K562 (cell line): ENCODE results near the gene AAK1. TPM values are rescaled to one million over a fixed set of nuclear protein-coding genes. Genes with fewer than 3 reads are reported as not detected.

Source experiments
- ATF1 ChIP-seq, 2 experiments: fragments of 450-650 bp in 1 of 2; IDR thresholded peaks; 2 replicates each; pipeline ENCODE4 v1.6.1; 2016; ENCODE audit warnings: missing compliant biosample characterization in 1 of 2, missing genetic modification characterization in 1 of 2
- CREB1 ChIP-seq, 2 experiments: sonication (generic) in 1 of 2; formaldehyde crosslinking in 1 of 2; IDR thresholded peaks; 2 replicates each; pipeline versions ENCODE4 v1.6.1 to v1.8.0; 2012 to 2022; ENCODE audit warnings: inconsistent platforms in 1 of 2, mild to moderate bottlenecking in 1 of 2, missing genetic modification reagents in 1 of 2, moderate library complexity in 1 of 2
- DEAF1 ChIP-seq: fragments of 450-650 bp; formaldehyde crosslinking; IDR thresholded peaks from 2 replicates; pipeline ENCODE4 v1.4.0; 2020; ENCODE audit warnings: mild to moderate bottlenecking, moderate library complexity
- ELK3 ChIP-seq: fragments of 450-650 bp; formaldehyde crosslinking; IDR thresholded peaks from 2 replicates; pipeline ENCODE4 v1.4.0; 2020; ENCODE audit warnings: mild to moderate bottlenecking
- FOSL1 ChIP-seq: fragments of 200-800 bp; sonication (Bioruptor generic); conservative IDR thresholded peaks from 2 replicates; pipeline ENCODE4 v1.6.1; 2016; ENCODE audit warnings: missing genetic modification characterization, missing compliant biosample characterization
- GABPA ChIP-seq: fragments of 200-800 bp; sonication (Bioruptor generic); conservative IDR thresholded peaks from 2 replicates; pipeline ENCODE4 v1.6.1; 2016; ENCODE audit warnings: low read depth, missing genetic modification characterization, missing compliant biosample characterization
- HDGF ChIP-seq: fragments of 450-650 bp; IDR thresholded peaks from 2 replicates; pipeline ENCODE4 v1.6.1; 2016
- NFIC ChIP-seq: fragments of 450-650 bp; IDR thresholded peaks from 2 replicates; pipeline ENCODE4 v1.6.1; 2017; ENCODE audit warnings: mild to moderate bottlenecking, inconsistent platforms
- NFXL1 ChIP-seq: fragments of 450-650 bp; formaldehyde crosslinking; IDR thresholded peaks from 2 replicates; pipeline ENCODE4 v1.4.0; 2021; ENCODE audit warnings: mild to moderate bottlenecking
- USF2 ChIP-seq: sonication (generic); formaldehyde crosslinking; IDR thresholded peaks from 2 replicates; pipeline ENCODE4 v1.5.0; 2020; ENCODE audit warnings: missing genetic modification reagents
- ZBTB40 ChIP-seq, 2 experiments: fragments of 450-650 bp in 1 of 2; sonication (generic) in 1 of 2; formaldehyde crosslinking in 1 of 2; IDR thresholded peaks; 2 replicates each; pipeline versions ENCODE4 v1.7.1 to v1.9.0; 2016 to 2022; ENCODE audit warnings: inconsistent platforms in 1 of 2, mild to moderate bottlenecking in 1 of 2, missing genetic modification reagents in 1 of 2
- ZNF311 ChIP-seq: fragments of 250-450 bp; sonication (Bioruptor Pico); IDR thresholded peaks from 2 replicates; pipeline ENCODE4 v1.4.0; 2020; ENCODE audit warnings: mild to moderate bottlenecking, moderate library complexity
- ZNF324 ChIP-seq: fragments of 250-450 bp; sonication (Bioruptor Pico); IDR thresholded peaks from 2 replicates; pipeline ENCODE4 v1.4.0; 2020; ENCODE audit warnings: mild to moderate bottlenecking
- ZNF584 ChIP-seq: fragments of 200-800 bp; sonication (Bioruptor generic); IDR thresholded peaks from 2 replicates; pipeline ENCODE4 v1.6.1; 2016; ENCODE audit warnings: low read depth, mild to moderate bottlenecking, missing genetic modification characterization, missing compliant biosample characterization
- polyA plus RNA-seq, 8 experiments: library from polyadenylated mRNA; depleted of rRNA in 4 of 8; stranded (reverse) in 5 of 8; unstranded in 3 of 8; fragments of >200 nt; fragmentation: Nextera tagmentation in 2 of 8; fragmentation: Illumina TruSeq in 1 of 8; extraction: Ambion mirVana in 2 of 8; extraction: Trizol in 1 of 8; gene quantifications; 2 replicates each; pipeline versions ENCODE4 v1.2.1 to v1.2.3, GENCODE V29; 2011 to 2014; ENCODE audit warnings: inconsistent platforms in 1 of 8, missing spikeins in 1 of 8
- total RNA-seq, 7 experiments: library from RNA; depleted of rRNA in 6 of 7; stranded (reverse); fragments of >200 nt in 6 of 7; fragmentation: Illumina TruSeq in 2 of 7; extraction: Trizol in 2 of 7; gene quantifications; 2 replicates each; pipeline versions ENCODE4 v1.2.1 to v1.2.3, GENCODE V29; 2011 to 2021; ENCODE audit warnings: low replicate concordance in 1 of 7

AAK1 gene
- total and polyA plus RNA-seq, 9 of the 15 experiments (the other 6 are each of a cell fraction or from before 2014, with no cell fraction given) = 0.89 to 17.1 (median 6.0) TPM

- TF ChIP-seq DEAF1 = peak; percentile 13; the same call in 1 of the 2 replicates
- TF ChIP-seq ATF1 (CRISPR knock-in tag; IDR thresholded peaks at IDR 0.05) = no peak
- peak; percentile 63; the same call in 1 of the 2 replicates for TF ChIP-seq ATF1 (tag; IDR thresholded peaks at IDR 0.05)
- TF ChIP-seq NFIC = peak; percentile 50
- TF ChIP-seq CREB1 (IDR thresholded peaks at IDR 0.05) = no peak
- 0 out of 2 replicates have a peak, but pooled peaks have one; percentile 2 for TF ChIP-seq CREB1 (CRISPR knock-in tag; IDR thresholded peaks at IDR 0.05)
- TF ChIP-seq ZNF584 = peak; percentile 42; the same call in 1 of the 2 replicates
- 0 out of 2 replicates have a peak, but pooled peaks have one; percentile 7 for TF ChIP-seq ZNF324 (CRISPR knock-in tag)
- TF ChIP-seq ZBTB40 (IDR thresholded peaks at IDR 0.05) = peak; percentile 53
- TF ChIP-seq ZBTB40 (CRISPR knock-in tag; IDR thresholded peaks at IDR 0.05) = no peak
- no peak for TF ChIP-seq ELK3 (CRISPR knock-in tag)
- TF ChIP-seq GABPA = peak; percentile 34; the same call in 1 of the 2 replicates
- no peak for TF ChIP-seq USF2 (CRISPR knock-in tag)
- TF ChIP-seq NFXL1 (CRISPR knock-in tag) = 0 out of 2 replicates have a peak, but pooled peaks have one; percentile 10
- TF ChIP-seq HDGF = 0 out of 2 replicates have a peak, but pooled peaks have one; percentile 30
- TF ChIP-seq ZNF311 = 0 out of 2 replicates have a peak, but pooled peaks have one; percentile 24
- TF ChIP-seq FOSL1 = no peak; the same call in 1 of the 2 replicates
Measured at GRCh38 chr2:69437751-69438154, 205.8 kb downstream of the AAK1 start (continued).
